BJ (cell line): Measurements from ENCODE around the gene MLC1. TPM values are rescaled to one million over a fixed set of nuclear protein-coding genes. Genes with fewer than 3 reads are reported as not detected.

Experiments
- CTCF ChIA-PET: fragments of 350-600 bp; formaldehyde crosslinking; extraction: SDS; loops from one replicate; lab custom pipeline; 2021; ENCODE audit warnings: antibody characterized with exemption, inconsistent platforms; lab: Yijun Ruan, JAX
- POLR2A ChIA-PET: fragments of 300-600 bp; sonication (Branson Sonifier 250); formaldehyde crosslinking; extraction: SDS; loops from one replicate; lab custom pipeline; 2021; ENCODE audit warnings: antibody characterized with exemption; lab: Charles Lee
- DNase-seq: peaks from one replicate; pipeline ENCODE4 v3.0.0-alpha.2; 2011; ENCODE audit warnings: low read depth
- H3K27me3 ChIP-seq: 2 replicates; pipeline ENCODE4 v1.6.0; 2011; ENCODE audit warnings: low read length; ENCODE audit not compliant: control insufficient read depth, insufficient read depth
- H3K36me3 ChIP-seq: 2 replicates; pipeline ENCODE4 v1.5.1; 2011; ENCODE audit warnings: low read length; ENCODE audit not compliant: control insufficient read depth, insufficient read depth
- H3K4me3 ChIP-seq: 2 replicates; pipeline ENCODE4 v1.5.1; 2011; ENCODE audit warnings: low read depth, mild to moderate bottlenecking, control low read depth, low read length
- polyA plus RNA-seq: library from polyadenylated mRNA; depleted of rRNA; stranded (reverse); fragments of >200 nt; gene quantifications from 2 replicates; pipeline ENCODE4 v1.2.3, GENCODE V29; 2011
- TF ChIP-seq, protein P1 (sequence below): IDR thresholded peaks from 2 replicates; pipeline ENCODE4 v1.5.1; 2011; ENCODE audit warnings: low read depth, mild to moderate bottlenecking, control low read depth, inconsistent platforms, low read length, moderate library complexity; ENCODE audit not compliant: insufficient read depth

MLC1 gene
- polyA plus RNA-seq, 1 experiment, result 0.15 TPM

DNA sequence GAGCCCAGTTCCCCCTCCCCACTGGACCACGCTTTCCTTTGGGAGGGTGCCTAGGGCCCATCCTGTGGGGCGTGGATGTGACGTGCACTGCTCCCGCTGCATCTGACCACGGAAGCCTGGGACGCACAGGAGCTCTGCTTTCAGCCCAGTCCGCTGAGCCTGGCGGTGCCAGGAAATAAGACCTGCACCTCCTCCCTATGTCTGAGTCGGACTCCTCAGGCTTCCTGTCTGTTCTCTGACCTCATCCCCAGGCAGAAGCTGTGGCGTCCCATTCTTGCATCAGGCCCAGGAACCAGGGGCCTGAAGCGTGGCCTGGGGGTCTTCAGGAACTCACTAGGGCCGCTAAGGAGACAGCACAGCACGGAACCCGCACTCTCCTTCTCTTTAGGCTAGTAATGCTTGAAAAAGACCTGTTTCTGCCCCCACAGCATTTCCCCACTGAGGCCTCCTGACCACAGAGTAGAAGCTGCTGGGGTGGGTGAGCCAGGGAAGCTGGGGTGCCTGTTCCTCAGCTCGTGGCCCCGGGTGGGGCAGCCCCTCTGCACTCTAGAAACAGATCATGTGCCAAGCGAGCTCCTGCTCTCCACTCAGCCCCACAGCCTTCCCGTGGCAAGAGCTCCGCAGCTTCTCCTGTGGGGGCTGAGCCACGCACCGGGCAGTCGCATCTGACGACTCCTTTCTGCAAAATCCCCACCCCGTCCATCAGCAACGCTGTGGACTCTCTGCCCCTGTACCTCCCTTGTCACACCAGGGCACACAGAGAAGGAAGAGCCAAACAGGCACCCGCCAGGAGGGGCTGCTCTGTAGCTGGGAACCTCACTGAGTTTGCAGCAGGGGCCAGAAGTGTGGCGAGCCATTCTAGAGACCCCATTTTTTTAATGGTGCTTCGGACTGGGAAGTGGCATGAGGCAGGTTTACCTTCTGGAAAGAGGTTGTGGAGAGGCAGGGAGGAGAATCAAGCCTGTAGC lies 27.2 kb upstream of the MLC1 start:
- H3K36me3 ChIP-seq, result no peaks in the 10 kb centered on the region; the same call in 1 of the 2 replicates
- CTCF ChIA-PET, result no interaction called here
- TF ChIP-seq, protein P1, sequence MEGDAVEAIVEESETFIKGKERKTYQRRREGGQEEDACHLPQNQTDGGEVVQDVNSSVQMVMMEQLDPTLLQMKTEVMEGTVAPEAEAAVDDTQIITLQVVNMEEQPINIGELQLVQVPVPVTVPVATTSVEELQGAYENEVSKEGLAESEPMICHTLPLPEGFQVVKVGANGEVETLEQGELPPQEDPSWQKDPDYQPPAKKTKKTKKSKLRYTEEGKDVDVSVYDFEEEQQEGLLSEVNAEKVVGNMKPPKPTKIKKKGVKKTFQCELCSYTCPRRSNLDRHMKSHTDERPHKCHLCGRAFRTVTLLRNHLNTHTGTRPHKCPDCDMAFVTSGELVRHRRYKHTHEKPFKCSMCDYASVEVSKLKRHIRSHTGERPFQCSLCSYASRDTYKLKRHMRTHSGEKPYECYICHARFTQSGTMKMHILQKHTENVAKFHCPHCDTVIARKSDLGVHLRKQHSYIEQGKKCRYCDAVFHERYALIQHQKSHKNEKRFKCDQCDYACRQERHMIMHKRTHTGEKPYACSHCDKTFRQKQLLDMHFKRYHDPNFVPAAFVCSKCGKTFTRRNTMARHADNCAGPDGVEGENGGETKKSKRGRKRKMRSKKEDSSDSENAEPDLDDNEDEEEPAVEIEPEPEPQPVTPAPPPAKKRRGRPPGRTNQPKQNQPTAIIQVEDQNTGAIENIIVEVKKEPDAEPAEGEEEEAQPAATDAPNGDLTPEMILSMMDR, result no peak
- POLR2A ChIA-PET, result no interaction called here
- H3K27me3 ChIP-seq, result no peaks in the 10 kb centered on the region
- H3K4me3 ChIP-seq, result no peak overlapping the region
- no peak for DNase-seq

DNA sequence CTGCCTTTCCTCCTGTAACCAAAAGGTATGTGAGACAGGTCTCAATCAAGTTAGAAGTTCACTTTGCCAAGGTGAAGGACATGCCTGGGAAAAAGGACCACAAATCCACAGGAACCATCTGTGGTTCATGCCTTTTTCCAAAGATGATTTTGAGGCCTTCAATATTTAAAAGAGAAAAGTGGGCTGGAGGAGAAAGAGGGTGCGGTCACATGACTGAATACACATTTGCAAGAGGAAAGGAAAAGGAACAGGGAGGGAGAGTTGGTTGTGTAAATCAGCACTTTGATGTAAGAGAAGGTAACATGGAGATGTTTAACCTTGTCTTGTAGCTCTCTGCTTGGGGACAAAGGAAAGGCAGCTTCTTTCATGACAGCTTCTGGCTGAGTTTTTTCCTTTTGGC lies 25.8 kb upstream of the MLC1 start:
- CTCF ChIA-PET, result interaction anchor here (0.6 kb wide), 1 partner anchor 17 kb away, joined by 3 read pairs; no protein-coding TSS in a partner anchor
- DNase-seq, result no peak
- Histone ChIP-seq H3K4me3 (no peak overlapping the region), H3K27me3 (no peaks in the 10 kb centered on the region), H3K36me3 (no peaks in the 10 kb centered on the region; the same call in 1 of the 2 replicates)
- TF ChIP-seq, protein P1, result no peak
- POLR2A ChIA-PET, result no interaction called here

DNA sequence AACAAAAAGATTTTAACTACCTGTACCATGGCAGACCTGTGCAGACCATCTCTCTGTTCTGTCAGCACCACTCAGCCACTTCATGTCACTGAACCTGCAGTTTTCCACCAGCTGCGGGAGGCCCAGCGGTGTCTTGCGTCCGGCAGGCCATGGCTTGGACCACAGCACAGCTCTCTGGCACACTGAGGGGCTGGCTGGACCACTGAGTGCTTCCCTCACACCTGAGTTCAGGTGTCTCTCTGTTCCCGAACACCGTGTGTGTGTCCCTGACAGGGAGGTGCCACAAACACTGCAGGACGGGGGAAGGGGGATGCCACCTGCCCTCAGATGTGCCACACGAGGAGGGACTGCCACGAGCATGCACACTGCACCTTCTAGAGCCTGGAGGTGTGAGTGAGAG lies 22.3 kb upstream of the MLC1 start:
- Histone ChIP-seq H3K36me3 (no peaks in the 10 kb centered on the region), H3K4me3 (no peak overlapping the region), H3K27me3 (no peaks in the 10 kb centered on the region)
- TF ChIP-seq, protein P1, result no peak
- CTCF ChIA-PET, result interaction anchor here (0.6 kb wide), 1 partner anchor 113 kb away, joined by 3 read pairs; no protein-coding TSS in a partner anchor
- DNase-seq, result no peak
- POLR2A ChIA-PET, result no interaction called here

DNA sequence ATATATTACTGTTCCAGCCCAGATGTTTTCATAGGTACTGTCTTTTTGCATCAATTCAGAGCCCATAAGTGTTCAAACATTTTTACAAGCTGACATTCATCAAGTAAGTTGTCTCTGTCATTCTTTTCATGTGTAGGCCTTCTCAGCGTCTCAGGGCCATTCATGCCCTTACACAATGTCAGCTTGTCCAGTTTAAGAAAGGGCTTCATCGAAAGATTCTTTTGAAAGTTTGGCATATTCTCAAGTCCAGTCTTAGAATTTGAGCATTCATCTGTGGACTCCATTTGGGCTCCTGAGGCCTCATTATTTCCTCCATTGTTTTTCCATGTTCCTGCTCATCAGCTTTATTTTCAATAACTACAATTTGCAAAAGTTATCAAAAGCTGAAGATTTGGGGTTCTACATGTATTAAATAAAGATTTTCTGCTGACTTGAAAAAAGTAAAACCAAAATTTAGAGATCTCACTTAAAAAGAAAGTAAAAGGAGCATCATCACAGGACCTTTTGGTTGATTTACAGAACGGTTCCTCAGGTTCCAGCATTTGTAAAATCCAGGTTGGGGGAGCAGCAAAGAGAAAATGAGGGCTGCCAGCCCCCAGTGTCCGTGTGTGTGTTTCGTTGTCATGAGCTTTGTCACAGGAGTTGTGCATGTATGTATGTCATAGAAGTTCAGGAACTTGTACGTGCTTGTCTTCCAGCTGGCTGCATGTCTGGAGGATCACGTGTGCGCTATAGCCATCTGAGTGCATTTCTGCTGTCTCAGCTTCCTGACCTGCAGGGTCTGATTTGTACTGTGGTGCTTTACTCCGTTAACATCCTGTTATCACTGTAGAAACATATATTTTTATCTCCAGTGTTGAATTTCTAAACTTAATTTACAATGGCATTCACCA lies 20.2 kb upstream of the MLC1 start:
- H3K4me3 ChIP-seq, result no peak overlapping the region
- ChIA-PET POLR2A (no interaction called here), CTCF (interaction anchor here (0.9 to 1.6 kb wide), 5 partner anchors 9 to 112 kb away, joined by 3 to 7 read pairs (median 4); no protein-coding TSS in a partner anchor)
- no peaks in the 10 kb centered on the region for H3K36me3 ChIP-seq
- TF ChIP-seq, protein P1, result no peak
- no peak for DNase-seq
- H3K27me3 ChIP-seq, result no peaks in the 10 kb centered on the region
